H1 (cell line): ENCODE data around the gene LDLRAD3. TPM values are rescaled to one million over a fixed set of nuclear protein-coding genes. Genes with fewer than 3 reads are reported as not detected.

Experiments
- polyA plus RNA-seq, 7 experiments: library from polyadenylated mRNA; depleted of rRNA in 3 of 7; stranded (reverse) in 5 of 7; unstranded in 2 of 7; fragments of >200 nt in 5 of 7; fragments of 200-250 nt in 2 of 7; gene quantifications; 1 replicate in 5 of 7; 2 replicates in 1 of 7; 4 replicates in 1 of 7; pipeline versions ENCODE4 v1.2.1 to v1.2.3, GENCODE V29; 2011 to 2013; ENCODE audit warnings: missing spikeins in 2 of 7, mixed read lengths in 2 of 7
- total RNA-seq: library from RNA; stranded (reverse); fragmentation: NEBNext Ultra II Directional; extraction: Animal tissue kit (Norgen Biotek cat#: 25700); gene quantifications from 2 replicates; pipeline ENCODE4 v1.2.1, GENCODE V29; 2021
- TF ChIP-seq, protein P1 (sequence below), 3 experiments: IDR thresholded peaks; 1 replicate in 2 of 3; 2 replicates in 1 of 3; pipeline versions ENCODE4 v1.5.1 to v1.6.1; 2011; ENCODE audit warnings: low read length in 3 of 3, mild to moderate bottlenecking in 3 of 3, inconsistent platforms in 2 of 3, low read depth in 1 of 3, moderate library complexity in 1 of 3; ENCODE audit not compliant: insufficient read depth in 1 of 3; ENCODE audit errors: control extremely low read depth in 1 of 3

Gene LDLRAD3
- total and polyA plus RNA-seq, 2 of the 8 experiments (the other 6 are each of a cell fraction or from before 2014, with no cell fraction given), result 18.6 to 22.8 TPM

DNA sequence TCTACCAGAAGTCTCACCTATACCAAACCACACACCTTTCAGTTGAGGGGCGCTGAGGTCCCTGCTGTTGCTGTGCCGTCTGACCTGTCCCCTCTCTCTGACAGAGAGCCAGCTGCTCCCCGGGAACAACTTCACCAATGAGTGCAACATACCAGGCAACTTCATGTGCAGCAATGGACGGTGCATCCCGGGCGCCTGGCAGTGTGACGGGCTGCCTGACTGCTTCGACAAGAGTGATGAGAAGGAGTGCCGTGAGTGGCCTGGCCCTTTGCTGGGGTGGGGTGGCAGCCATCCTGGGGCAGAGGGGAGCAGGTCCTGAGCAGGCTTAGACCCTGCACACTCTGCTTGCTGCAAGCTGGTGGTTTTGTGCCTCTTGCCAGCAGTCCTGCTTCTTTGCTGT is 92.1 kb downstream of the LDLRAD3 start (continued):
- TF ChIP-seq, protein P1, sequence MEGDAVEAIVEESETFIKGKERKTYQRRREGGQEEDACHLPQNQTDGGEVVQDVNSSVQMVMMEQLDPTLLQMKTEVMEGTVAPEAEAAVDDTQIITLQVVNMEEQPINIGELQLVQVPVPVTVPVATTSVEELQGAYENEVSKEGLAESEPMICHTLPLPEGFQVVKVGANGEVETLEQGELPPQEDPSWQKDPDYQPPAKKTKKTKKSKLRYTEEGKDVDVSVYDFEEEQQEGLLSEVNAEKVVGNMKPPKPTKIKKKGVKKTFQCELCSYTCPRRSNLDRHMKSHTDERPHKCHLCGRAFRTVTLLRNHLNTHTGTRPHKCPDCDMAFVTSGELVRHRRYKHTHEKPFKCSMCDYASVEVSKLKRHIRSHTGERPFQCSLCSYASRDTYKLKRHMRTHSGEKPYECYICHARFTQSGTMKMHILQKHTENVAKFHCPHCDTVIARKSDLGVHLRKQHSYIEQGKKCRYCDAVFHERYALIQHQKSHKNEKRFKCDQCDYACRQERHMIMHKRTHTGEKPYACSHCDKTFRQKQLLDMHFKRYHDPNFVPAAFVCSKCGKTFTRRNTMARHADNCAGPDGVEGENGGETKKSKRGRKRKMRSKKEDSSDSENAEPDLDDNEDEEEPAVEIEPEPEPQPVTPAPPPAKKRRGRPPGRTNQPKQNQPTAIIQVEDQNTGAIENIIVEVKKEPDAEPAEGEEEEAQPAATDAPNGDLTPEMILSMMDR (IDR thresholded peaks at IDR 0.05; ENCODE audit: control extremely low read depth in 1 of 3, insufficient read depth in 1 of 3, low read depth in 1 of 3, low read length in 3 of 3), result no peak
- TF ChIP-seq, all 59 proteins: peak for 0
